ENCODE results near the gene CHD9. TPM values are rescaled to one million over a fixed set of nuclear protein-coding genes. Genes with fewer than 3 reads are reported as not detected.
"Not testable (repeated sequence)": the region's sequence is repeated elsewhere in the genome, so short reads cannot be mapped to it uniquely, and the experiment has no call there.

CHD9 gene
- polyA plus RNA-seq, 1 donor from 2014 or later = 69.3 TPM

- H3K36me3 ChIP-seq (ENCODE audit: insufficient read depth, low read length) = no peaks in the 10 kb centered on the region
- no peaks in the 10 kb centered on the region for H3K27me3 ChIP-seq (ENCODE audit: insufficient read depth, low read depth, low read length)
- H3K4me2 ChIP-seq (ENCODE audit: low read length) = no peak overlapping the region
- H3F3A ChIP-seq (ENCODE audit: insufficient read depth, low read length, poor library complexity, severe bottlenecking) = no peaks in the 10 kb centered on the region
- H3K9me3 ChIP-seq (ENCODE audit: low read length) = peaks cover 6% of the 10 kb centered on the region
- no peak overlapping the region for H3K9ac ChIP-seq (ENCODE audit: low read length)
- no peak overlapping the region for H3K27ac ChIP-seq (ENCODE audit: low read length)
- H3K4me3 ChIP-seq (ENCODE audit: low read length) = no peak overlapping the region
- no peaks in the 10 kb centered on the region for H3K79me2 ChIP-seq (replicated peaks; ENCODE audit: insufficient read depth, low read length)
- no peaks in the 10 kb centered on the region for H4K20me1 ChIP-seq (ENCODE audit: insufficient read depth)
- no peak for TF ChIP-seq CTCF (IDR thresholded peaks at IDR 0.05; ENCODE audit: poor library complexity, severe bottlenecking)
- no peak for TF ChIP-seq RAD21 (conservative IDR thresholded peaks at IDR 0.05)
- TF ChIP-seq SMC3 (conservative IDR thresholded peaks at IDR 0.05; ENCODE audit: poor library complexity) = no peak
- no peak for TF ChIP-seq EZH2 (IDR thresholded peaks at IDR 0.05; ENCODE audit: borderline replicate concordance, insufficient read depth, low read length, poor library complexity, severe bottlenecking)
- no peak for TF ChIP-seq EP300 (conservative IDR thresholded peaks at IDR 0.05; ENCODE audit: poor library complexity, severe bottlenecking)
- no peak for TF ChIP-seq POLR2AphosphoS5 (IDR thresholded peaks at IDR 0.05)
- no peak for TF ChIP-seq TAF1 (IDR thresholded peaks at IDR 0.05; ENCODE audit: low read depth)
- TF ChIP-seq, protein P1, sequence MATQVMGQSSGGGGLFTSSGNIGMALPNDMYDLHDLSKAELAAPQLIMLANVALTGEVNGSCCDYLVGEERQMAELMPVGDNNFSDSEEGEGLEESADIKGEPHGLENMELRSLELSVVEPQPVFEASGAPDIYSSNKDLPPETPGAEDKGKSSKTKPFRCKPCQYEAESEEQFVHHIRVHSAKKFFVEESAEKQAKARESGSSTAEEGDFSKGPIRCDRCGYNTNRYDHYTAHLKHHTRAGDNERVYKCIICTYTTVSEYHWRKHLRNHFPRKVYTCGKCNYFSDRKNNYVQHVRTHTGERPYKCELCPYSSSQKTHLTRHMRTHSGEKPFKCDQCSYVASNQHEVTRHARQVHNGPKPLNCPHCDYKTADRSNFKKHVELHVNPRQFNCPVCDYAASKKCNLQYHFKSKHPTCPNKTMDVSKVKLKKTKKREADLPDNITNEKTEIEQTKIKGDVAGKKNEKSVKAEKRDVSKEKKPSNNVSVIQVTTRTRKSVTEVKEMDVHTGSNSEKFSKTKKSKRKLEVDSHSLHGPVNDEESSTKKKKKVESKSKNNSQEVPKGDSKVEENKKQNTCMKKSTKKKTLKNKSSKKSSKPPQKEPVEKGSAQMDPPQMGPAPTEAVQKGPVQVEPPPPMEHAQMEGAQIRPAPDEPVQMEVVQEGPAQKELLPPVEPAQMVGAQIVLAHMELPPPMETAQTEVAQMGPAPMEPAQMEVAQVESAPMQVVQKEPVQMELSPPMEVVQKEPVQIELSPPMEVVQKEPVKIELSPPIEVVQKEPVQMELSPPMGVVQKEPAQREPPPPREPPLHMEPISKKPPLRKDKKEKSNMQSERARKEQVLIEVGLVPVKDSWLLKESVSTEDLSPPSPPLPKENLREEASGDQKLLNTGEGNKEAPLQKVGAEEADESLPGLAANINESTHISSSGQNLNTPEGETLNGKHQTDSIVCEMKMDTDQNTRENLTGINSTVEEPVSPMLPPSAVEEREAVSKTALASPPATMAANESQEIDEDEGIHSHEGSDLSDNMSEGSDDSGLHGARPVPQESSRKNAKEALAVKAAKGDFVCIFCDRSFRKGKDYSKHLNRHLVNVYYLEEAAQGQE (IDR thresholded peaks at IDR 0.05; ENCODE audit: borderline replicate concordance) = no peak
- TF ChIP-seq MXI1 (conservative IDR thresholded peaks at IDR 0.05; ENCODE audit: poor library complexity, severe bottlenecking) = no peak
- no peaks in the 10 kb centered on the region for H3K9me2 ChIP-seq (ENCODE audit: insufficient read depth, low read length)
- H2AFZ ChIP-seq (ENCODE audit: low read depth, low read length) = no peak overlapping the region
Observed at GRCh38 chr16:53183442-53183841, 128.7 kb downstream of the CHD9 start.

GRCh38 chr16:53185741-53186140, 130.9 kb downstream of the CHD9 start:
- not testable (repeated sequence) for H3K27me3 ChIP-seq (ENCODE audit: insufficient read depth, low read depth, low read length); H3K4me2 ChIP-seq (ENCODE audit: low read length); H4K20me1 ChIP-seq (ENCODE audit: insufficient read depth); H3K27ac ChIP-seq (ENCODE audit: low read length); H3K9ac ChIP-seq (ENCODE audit: low read length); H2AFZ ChIP-seq (ENCODE audit: low read depth, low read length); H3K79me2 ChIP-seq (replicated peaks; ENCODE audit: insufficient read depth, low read length); H3K36me3 ChIP-seq (ENCODE audit: insufficient read depth, low read length); H3F3A ChIP-seq (ENCODE audit: insufficient read depth, low read length, poor library complexity, severe bottlenecking); H3K4me3 ChIP-seq (ENCODE audit: low read length); H3K9me2 ChIP-seq (ENCODE audit: insufficient read depth, low read length); H3K9me3 ChIP-seq (ENCODE audit: low read length)

- Histone ChIP-seq H3K27ac (ENCODE audit: low read length) (no peak overlapping the region), H3K79me2 (replicated peaks; ENCODE audit: insufficient read depth, low read length) (no peaks in the 10 kb centered on the region), H3F3A (ENCODE audit: insufficient read depth, low read length, poor library complexity, severe bottlenecking) (no peaks in the 10 kb centered on the region), H3K9ac (ENCODE audit: low read length) (no peak overlapping the region), H3K27me3 (ENCODE audit: insufficient read depth, low read depth, low read length) (no peaks in the 10 kb centered on the region), H3K9me3 (ENCODE audit: low read length) (peaks cover 6% of the 10 kb centered on the region), H3K9me2 (ENCODE audit: insufficient read depth, low read length) (no peaks in the 10 kb centered on the region), H3K36me3 (ENCODE audit: insufficient read depth, low read length) (no peaks in the 10 kb centered on the region), H3K4me3 (ENCODE audit: low read length) (no peak overlapping the region), H3K4me2 (ENCODE audit: low read length) (no peak overlapping the region), H2AFZ (ENCODE audit: low read depth, low read length) (no peak overlapping the region), H4K20me1 (ENCODE audit: insufficient read depth) (no peaks in the 10 kb centered on the region)
- TF ChIP-seq RAD21 (conservative IDR thresholded peaks at IDR 0.05) (no peak), CTCF (IDR thresholded peaks at IDR 0.05; ENCODE audit: poor library complexity, severe bottlenecking) (no peak), EP300 (conservative IDR thresholded peaks at IDR 0.05; ENCODE audit: poor library complexity, severe bottlenecking) (no peak), SMC3 (conservative IDR thresholded peaks at IDR 0.05; ENCODE audit: poor library complexity) (no peak), POLR2AphosphoS5 (IDR thresholded peaks at IDR 0.05) (no peak), EZH2 (IDR thresholded peaks at IDR 0.05; ENCODE audit: borderline replicate concordance, insufficient read depth, low read length, poor library complexity, severe bottlenecking) (no peak), MXI1 (conservative IDR thresholded peaks at IDR 0.05; ENCODE audit: poor library complexity, severe bottlenecking) (no peak), TAF1 (IDR thresholded peaks at IDR 0.05; ENCODE audit: low read depth) (no peak)
- TF ChIP-seq, protein P1 (IDR thresholded peaks at IDR 0.05; ENCODE audit: borderline replicate concordance) = no peak
Observed at GRCh38 chr16:53187775-53188174, 133.0 kb downstream of the CHD9 start.

Measured in neural cell (in vitro differentiated cells).